Left ventricle myocardium inferior (tissue), 1 donor: ENCODE data around the gene SPATA16. TPM values are rescaled to one million over a fixed set of nuclear protein-coding genes. Genes with fewer than 3 reads are reported as not detected.

ENCODE experiments used
- DNase-seq: peaks from one replicate; pipeline ENCODE4 v3.0.0-alpha.2; 2020
- H3K27ac ChIP-seq: fragments of 200-600 bp; replicated peaks from 2 replicates; pipeline ENCODE4 v1.8.0; 2021
- H3K27me3 ChIP-seq: fragments of 200-600 bp; 2 replicates; pipeline ENCODE4 v1.8.0; 2021; ENCODE audit warnings: low read depth
- H3K36me3 ChIP-seq: fragments of 200-600 bp; 2 replicates; pipeline ENCODE4 v1.8.0; 2021
- H3K4me1 ChIP-seq: fragments of 200-600 bp; 2 replicates; pipeline ENCODE4 v1.8.0; 2021
- H3K4me3 ChIP-seq: fragments of 200-600 bp; 2 replicates; pipeline ENCODE4 v1.8.0; 2021; ENCODE audit warnings: mild to moderate bottlenecking, moderate library complexity
- H3K9me3 ChIP-seq: fragments of 200-600 bp; replicated peaks from 2 replicates; pipeline ENCODE4 v1.8.0; 2021
- intact Hi-C: fragments of 100-400 bp; cut with micrococcal nuclease; formaldehyde crosslinking; loops from one replicate; pipeline ENCODE4 v1.11.0; 2022
- total RNA-seq: library from RNA; stranded (reverse); fragmentation: NEBNext Ultra II Directional; extraction: Animal tissue kit (Norgen Biotek cat#: 25700); gene quantifications from one replicate; pipeline ENCODE4 v1.2.1, GENCODE V29; 2021
- TF ChIP-seq, protein P1 (sequence below): fragments of 200-600 bp; IDR thresholded peaks from 2 replicates; pipeline ENCODE4 v1.8.0; 2021; ENCODE audit warnings: antibody characterized with exemption, mild to moderate bottlenecking, borderline replicate concordance
- donor health status: DM: no; HTN: yes; CAD: no; lungs with severe emphysema.

SPATA16 gene
- total RNA-seq, 1 donor from 2014 or later = not detected

DNA sequence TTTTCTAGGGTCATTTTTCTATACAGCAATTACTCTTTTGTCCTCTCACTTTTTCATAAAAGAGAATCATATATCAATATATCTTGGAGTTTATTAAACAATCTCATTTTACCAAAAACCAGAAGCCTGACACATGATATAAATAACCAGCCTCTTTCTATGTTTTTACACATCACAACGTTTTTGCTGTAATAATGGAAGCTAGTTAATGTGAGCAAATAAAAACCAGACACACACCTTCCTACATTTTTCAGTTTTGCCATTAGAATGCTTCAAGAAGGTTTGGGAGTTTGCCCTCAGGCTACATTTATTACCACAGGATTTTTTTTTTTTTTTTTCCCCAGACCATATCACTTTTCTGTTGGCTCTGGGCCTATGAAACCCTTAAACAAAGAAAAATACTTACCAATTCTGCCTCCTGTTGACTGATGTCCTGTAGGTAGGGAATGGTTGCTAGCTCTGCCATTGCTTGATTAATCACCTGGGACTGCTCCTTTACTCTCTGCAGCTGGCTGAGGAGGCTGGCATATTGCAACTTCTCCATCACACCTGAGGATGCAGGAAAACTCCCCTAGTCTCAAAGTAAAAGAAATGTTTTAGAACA is 225.0 kb downstream of the SPATA16 start:
- no peak for DNase-seq
- TF ChIP-seq, protein P1, sequence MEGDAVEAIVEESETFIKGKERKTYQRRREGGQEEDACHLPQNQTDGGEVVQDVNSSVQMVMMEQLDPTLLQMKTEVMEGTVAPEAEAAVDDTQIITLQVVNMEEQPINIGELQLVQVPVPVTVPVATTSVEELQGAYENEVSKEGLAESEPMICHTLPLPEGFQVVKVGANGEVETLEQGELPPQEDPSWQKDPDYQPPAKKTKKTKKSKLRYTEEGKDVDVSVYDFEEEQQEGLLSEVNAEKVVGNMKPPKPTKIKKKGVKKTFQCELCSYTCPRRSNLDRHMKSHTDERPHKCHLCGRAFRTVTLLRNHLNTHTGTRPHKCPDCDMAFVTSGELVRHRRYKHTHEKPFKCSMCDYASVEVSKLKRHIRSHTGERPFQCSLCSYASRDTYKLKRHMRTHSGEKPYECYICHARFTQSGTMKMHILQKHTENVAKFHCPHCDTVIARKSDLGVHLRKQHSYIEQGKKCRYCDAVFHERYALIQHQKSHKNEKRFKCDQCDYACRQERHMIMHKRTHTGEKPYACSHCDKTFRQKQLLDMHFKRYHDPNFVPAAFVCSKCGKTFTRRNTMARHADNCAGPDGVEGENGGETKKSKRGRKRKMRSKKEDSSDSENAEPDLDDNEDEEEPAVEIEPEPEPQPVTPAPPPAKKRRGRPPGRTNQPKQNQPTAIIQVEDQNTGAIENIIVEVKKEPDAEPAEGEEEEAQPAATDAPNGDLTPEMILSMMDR = no peak
- Histone ChIP-seq H3K27me3 (no peaks in the 10 kb centered on the region), H3K4me1 (peaks cover 15% of the 10 kb centered on the region), H3K4me3 (no peak overlapping the region), H3K36me3 (no peaks in the 10 kb centered on the region), H3K9me3 (no peaks in the 10 kb centered on the region), H3K27ac (no peak overlapping the region)
- intact Hi-C loops = no loop called here

DNA sequence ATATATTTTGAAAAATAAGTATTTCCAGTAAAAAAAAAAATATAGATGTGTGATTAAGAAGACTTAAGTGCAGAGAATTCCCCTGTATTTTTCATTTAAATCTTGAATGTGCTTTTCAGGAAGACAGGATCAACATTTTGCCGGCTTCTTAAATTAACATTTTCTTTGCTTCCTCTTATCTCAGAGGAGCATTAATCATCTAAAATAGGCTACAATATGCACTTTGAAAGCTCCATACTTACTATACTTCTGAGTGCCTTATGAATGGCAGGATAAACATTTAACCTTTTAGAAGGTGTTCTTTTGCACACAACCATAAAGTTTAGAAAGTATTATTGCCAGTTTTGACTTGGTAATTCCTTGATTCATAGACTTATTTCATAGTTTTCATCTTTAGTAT is 226.2 kb downstream of the SPATA16 start:
- TF ChIP-seq, protein P1 = no peak
- H3K9me3 ChIP-seq = no peaks in the 10 kb centered on the region

GRCh38 chr3:172913911-172914655 is 227.0 kb downstream of the SPATA16 start:
- H3K36me3 ChIP-seq = no peaks in the 10 kb centered on the region
- intact Hi-C loops = no loop called here
- H3K4me3 ChIP-seq = no peak overlapping the region
- H3K27me3 ChIP-seq = no peaks in the 10 kb centered on the region
- TF ChIP-seq, protein P1 = no peak
- H3K27ac ChIP-seq = no peak overlapping the region
- peaks cover 15% of the 10 kb centered on the region for H3K4me1 ChIP-seq
- no peaks in the 10 kb centered on the region for H3K9me3 ChIP-seq
- no peak for DNase-seq

More for the DNA sequence above, 226.2 kb downstream of the SPATA16 start:
- no peaks in the 10 kb centered on the region for H3K27me3 ChIP-seq
- no peak overlapping the region for H3K27ac ChIP-seq
- no peak for DNase-seq
- intact Hi-C loops = no loop called here
- H3K4me3 ChIP-seq = no peak overlapping the region
- H3K36me3 ChIP-seq = no peaks in the 10 kb centered on the region
- H3K4me1 ChIP-seq = peaks cover 15% of the 10 kb centered on the region

DNA sequence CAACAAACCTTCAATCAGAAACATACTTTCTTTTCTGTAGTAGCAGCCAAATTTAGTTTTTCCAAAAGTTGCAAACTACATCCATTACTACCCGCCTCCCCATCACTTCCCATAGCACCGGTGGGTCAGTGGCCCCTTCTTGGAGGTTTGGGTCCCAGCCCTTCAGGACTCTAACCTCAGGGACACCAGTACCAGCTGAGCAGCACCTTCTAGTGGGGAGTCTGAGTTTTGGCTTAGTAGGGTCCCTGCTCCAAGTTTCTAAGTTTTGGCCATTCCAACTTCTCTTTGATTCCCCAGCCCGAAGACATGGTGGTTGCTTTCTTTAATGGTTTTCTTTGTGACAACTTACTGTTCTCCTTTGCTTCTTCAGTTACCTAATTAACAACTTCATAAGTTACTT is 229.9 kb downstream of the SPATA16 start:
- intact Hi-C loops = no loop called here
- H3K9me3 ChIP-seq = no peaks in the 10 kb centered on the region
- TF ChIP-seq, protein P1 = no peak
- H3K27ac ChIP-seq = no peak overlapping the region
- H3K4me3 ChIP-seq = no peak overlapping the region
- no peak for DNase-seq
- H3K4me1 ChIP-seq = no peaks in the 10 kb centered on the region
- peaks cover 7% of the 10 kb centered on the region for H3K27me3 ChIP-seq
- no peaks in the 10 kb centered on the region for H3K36me3 ChIP-seq

- H3K27ac ChIP-seq = no peak overlapping the region
- intact Hi-C loops = no loop called here
- no peaks in the 10 kb centered on the region for H3K9me3 ChIP-seq
- H3K4me3 ChIP-seq = no peak overlapping the region
- H3K36me3 ChIP-seq = no peaks in the 10 kb centered on the region
- DNase-seq = no peak
- TF ChIP-seq, protein P1 = no peak
- peaks cover 7% of the 10 kb centered on the region for H3K27me3 ChIP-seq
- H3K4me1 ChIP-seq = no peaks in the 10 kb centered on the region
Observed at GRCh38 chr3:172908771-172909270, 232.2 kb downstream of the SPATA16 start.
